MCF 10A (cell line): ENCODE measurements around the gene RUSF1. TPM values are rescaled to one million over a fixed set of nuclear protein-coding genes. Genes with fewer than 3 reads are reported as not detected.

Experiments used
- BruUV-seq: library from RNA; stranded (reverse); fragments of 400-500 nt; replicated peaks from 2 replicates; lab custom pipeline; 2021; lab: Mats Ljungman, UMichigan
- CTCF ChIA-PET: fragments of 300-600 bp; sonication (Branson Sonifier 250); formaldehyde crosslinking; extraction: SDS; loops from one replicate; lab custom pipeline; 2021; ENCODE audit warnings: antibody characterized with exemption, inconsistent platforms; lab: Yijun Ruan, JAX
- POLR2A ChIA-PET: fragments of 300-600, 350-650 bp; sonication (Branson Sonifier 250); formaldehyde crosslinking; extraction: SDS; loops from one replicate; lab custom pipeline; 2020; ENCODE audit warnings: antibody characterized with exemption, inconsistent platforms; lab: Yijun Ruan, JAX
- DNase-seq: peaks from one replicate; pipeline ENCODE4 v3.0.0-alpha.2; 2018; ENCODE audit not compliant: unreplicated experiment
- H3K27ac Mint-ChIP-seq: one replicate; pipeline ENCODE4 v1.8.0; 2022; ENCODE audit warnings: mild to moderate bottlenecking, low read depth, mixed read lengths; ENCODE audit not compliant: unreplicated experiment
- H3K27me3 Mint-ChIP-seq: one replicate; pipeline ENCODE4 v1.8.0; 2022; ENCODE audit warnings: mixed read lengths; ENCODE audit not compliant: insufficient read depth, unreplicated experiment
- H3K36me3 Mint-ChIP-seq: one replicate; pipeline ENCODE4 v1.8.0; 2022; ENCODE audit warnings: mild to moderate bottlenecking, moderate library complexity, mixed read lengths; ENCODE audit not compliant: insufficient read depth, unreplicated experiment
- H3K4me1 Mint-ChIP-seq: one replicate; pipeline ENCODE4 v1.8.0; 2022; ENCODE audit warnings: mixed read lengths; ENCODE audit not compliant: insufficient read depth, unreplicated experiment
- H3K4me3 Mint-ChIP-seq: one replicate; pipeline ENCODE4 v1.8.0; 2022; ENCODE audit warnings: mild to moderate bottlenecking, moderate library complexity, mixed read lengths; ENCODE audit not compliant: unreplicated experiment
- H3K9me3 Mint-ChIP-seq: one replicate; pipeline ENCODE4 v1.8.0; 2022; ENCODE audit warnings: mixed read lengths; ENCODE audit not compliant: unreplicated experiment
- CTCF ChIP-seq: fragments of 200-600 bp; IDR thresholded peaks from one replicate; pipeline ENCODE4 v1.8.0; 2022; ENCODE audit warnings: antibody characterized with exemption, mild to moderate bottlenecking; ENCODE audit not compliant: unreplicated experiment
- intact Hi-C: fragments of 100-400 bp; cut with micrococcal nuclease; formaldehyde crosslinking; loops from 2 replicates; pipeline ENCODE4 v1.14.1; 2022
- total RNA-seq: library from RNA; stranded (reverse); gene quantifications from 2 replicates; pipeline ENCODE4 v1.2.3, GENCODE V29; 2022

RUSF1 gene
- total RNA-seq, 1 experiment from 2014 or later, result 72.0 TPM

GRCh38 chr16:31453255-31454204 lies 54.7 kb downstream of the RUSF1 start:
- Mint-ChIP-seq H3K27me3 (no peaks in the 10 kb centered on the region), H3K4me3 (peak overlapping the region; percentile 37), H3K4me1 (peaks cover 21% of the 10 kb centered on the region), H3K36me3 (peaks cover 17% of the 10 kb centered on the region), H3K9me3 (no peaks in the 10 kb centered on the region), H3K27ac (peak overlapping the region; percentile 94)
- TF ChIP-seq CTCF, result no peak
- DNase-seq, result peak; percentile 91
- intact Hi-C loops, result loop anchor here (2.0 to 10.0 kb wide), 4 partner anchors 241 to 421 kb away; partner anchors contain the start of genes FUS, STX4 and ZNF267
- BruUV-seq, result TSS peak; percentile 60
- POLR2A ChIA-PET, result interaction anchor here (0.6 to 4.8 kb wide), 27 partner anchors 8 to 639 kb away, joined by 3 to 29 read pairs (median 5); partner anchors contain the start of genes FUS, KAT8, PRSS8 and RUSF1
- CTCF ChIA-PET, result interaction anchor here (0.6 to 2.9 kb wide), 14 partner anchors 7 to 412 kb away, joined by 3 to 26 read pairs (median 3); partner anchors contain the start of gene ZNF843

- ChIA-PET CTCF (interaction anchor here (0.6 to 2.9 kb wide), 17 partner anchors 8 to 510 kb away, joined by 3 to 26 read pairs (median 4); partner anchors contain the start of gene ZNF843), POLR2A (interaction anchor here (0.8 to 4.8 kb wide), 21 partner anchors 8 to 638 kb away, joined by 3 to 29 read pairs (median 7); partner anchors contain the start of genes ARMC5, FUS, KAT8 and RUSF1)
- peak; percentile 90 for DNase-seq
- H3K4me3 Mint-ChIP-seq, result peak overlapping the region; percentile 37
- H3K4me1 Mint-ChIP-seq, result peaks cover 21% of the 10 kb centered on the region
- H3K27ac Mint-ChIP-seq, result peak overlapping the region; percentile 94
- H3K9me3 Mint-ChIP-seq, result no peaks in the 10 kb centered on the region
- intact Hi-C loops, result loop anchor here (2.0 to 10.0 kb wide), 3 partner anchors 242 to 420 kb away; partner anchors contain the start of genes STX4 and ZNF267
- no TSS peak for BruUV-seq
- no peak for TF ChIP-seq CTCF
- no peaks in the 10 kb centered on the region for H3K27me3 Mint-ChIP-seq
- H3K36me3 Mint-ChIP-seq, result peaks cover 9% of the 10 kb centered on the region
These were observed 55.5 kb downstream of the RUSF1 start for GRCh38 chr16:31452631-31453106.

- intact Hi-C loops, result loop anchor here (2.0 to 10.0 kb wide), 3 partner anchors 243 to 421 kb away; partner anchors contain the start of genes STX4 and ZNF267
- no peaks in the 10 kb centered on the region for H3K9me3 Mint-ChIP-seq
- no TSS peak for BruUV-seq
- POLR2A ChIA-PET, result interaction anchor here (0.6 to 4.8 kb wide), 20 partner anchors 8 to 637 kb away, joined by 3 to 29 read pairs (median 6); partner anchors contain the start of genes ARMC5, FUS, KAT8 and RUSF1
- H3K4me1 Mint-ChIP-seq, result peaks cover 21% of the 10 kb centered on the region
- peaks cover 4% of the 10 kb centered on the region for H3K36me3 Mint-ChIP-seq
- peak overlapping the region; percentile 12 for H3K4me3 Mint-ChIP-seq
- CTCF ChIA-PET, result interaction anchor here (0.6 to 2.9 kb wide), 30 partner anchors 8 to 466 kb away, joined by 3 to 26 read pairs (median 4); partner anchors contain the start of gene ZNF843
- TF ChIP-seq CTCF, result peak; percentile 48
- no peaks in the 10 kb centered on the region for H3K27me3 Mint-ChIP-seq
- DNase-seq, result peak; percentile 77
- peak overlapping the region; percentile 94 for H3K27ac Mint-ChIP-seq
These were observed 56.4 kb downstream of the RUSF1 start for GRCh38 chr16:31451681-31452351.
